ENCODE data around the gene ANKRD50.

The ANKRD50 gene

DNA sequence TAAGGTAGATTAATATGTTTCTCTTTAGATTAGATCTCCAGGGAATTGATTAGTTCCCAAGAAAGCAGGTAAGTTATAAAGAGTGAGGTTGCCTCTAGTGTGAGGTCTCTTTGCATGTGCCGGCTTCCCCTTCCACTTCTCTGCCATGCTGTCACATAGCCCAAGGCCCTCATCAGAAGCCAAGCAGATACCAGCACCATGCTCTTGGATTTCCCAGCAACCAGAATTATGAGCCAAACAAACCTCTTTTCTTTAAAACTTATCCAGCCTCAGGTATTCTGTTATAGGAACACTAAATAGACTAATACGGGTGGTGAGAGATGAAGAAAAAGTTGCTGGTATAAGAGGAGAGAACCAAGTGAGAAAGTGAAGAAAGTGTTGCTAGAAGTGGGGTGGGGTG lies 15.1 kb downstream of the ANKRD50 start:
- Histone ChIP-seq H2AFZ (ENCODE audit: low read length) (no peak overlapping the region), H3K9ac (ENCODE audit: low read depth, low read length, poor library complexity, severe bottlenecking) (no peak overlapping the region), H3F3A (ENCODE audit: low read depth) (no peaks in the 10 kb centered on the region), H3K9me3 (ENCODE audit: insufficient read depth, low read depth, low read length) (no peaks in the 10 kb centered on the region; the same call in 1 of the 2 replicates), H3K4me3 (ENCODE audit: low read length, poor library complexity, severe bottlenecking) (no peak overlapping the region), H3K79me2 (ENCODE audit: insufficient read depth, low read length) (peaks cover 52% of the 10 kb centered on the region), H3K27me3 (ENCODE audit: insufficient read depth, low read length, poor library complexity, severe bottlenecking) (no peaks in the 10 kb centered on the region), H3K9me2 (replicated peaks; ENCODE audit: low read depth, low read length) (no peaks in the 10 kb centered on the region), H4K20me1 (ENCODE audit: insufficient read depth, low read length, poor library complexity, severe bottlenecking) (peaks cover 9% of the 10 kb centered on the region), H3K4me2 (ENCODE audit: low read depth, low read length, poor library complexity, severe bottlenecking) (no peak overlapping the region), H3K36me3 (ENCODE audit: insufficient read depth, low read length) (peaks cover 4% of the 10 kb centered on the region; the same call in 1 of the 2 replicates), H3K4me1 (ENCODE audit: insufficient read depth, low read length, poor library complexity, severe bottlenecking) (no peaks in the 10 kb centered on the region)
- TF ChIP-seq, protein P1, sequence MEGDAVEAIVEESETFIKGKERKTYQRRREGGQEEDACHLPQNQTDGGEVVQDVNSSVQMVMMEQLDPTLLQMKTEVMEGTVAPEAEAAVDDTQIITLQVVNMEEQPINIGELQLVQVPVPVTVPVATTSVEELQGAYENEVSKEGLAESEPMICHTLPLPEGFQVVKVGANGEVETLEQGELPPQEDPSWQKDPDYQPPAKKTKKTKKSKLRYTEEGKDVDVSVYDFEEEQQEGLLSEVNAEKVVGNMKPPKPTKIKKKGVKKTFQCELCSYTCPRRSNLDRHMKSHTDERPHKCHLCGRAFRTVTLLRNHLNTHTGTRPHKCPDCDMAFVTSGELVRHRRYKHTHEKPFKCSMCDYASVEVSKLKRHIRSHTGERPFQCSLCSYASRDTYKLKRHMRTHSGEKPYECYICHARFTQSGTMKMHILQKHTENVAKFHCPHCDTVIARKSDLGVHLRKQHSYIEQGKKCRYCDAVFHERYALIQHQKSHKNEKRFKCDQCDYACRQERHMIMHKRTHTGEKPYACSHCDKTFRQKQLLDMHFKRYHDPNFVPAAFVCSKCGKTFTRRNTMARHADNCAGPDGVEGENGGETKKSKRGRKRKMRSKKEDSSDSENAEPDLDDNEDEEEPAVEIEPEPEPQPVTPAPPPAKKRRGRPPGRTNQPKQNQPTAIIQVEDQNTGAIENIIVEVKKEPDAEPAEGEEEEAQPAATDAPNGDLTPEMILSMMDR (conservative IDR thresholded peaks at IDR 0.05; ENCODE audit: low read length) = no peak
- no peak for TF ChIP-seq EZH2phosphoT487 (IDR thresholded peaks at IDR 0.05; ENCODE audit: borderline replicate concordance)

DNA sequence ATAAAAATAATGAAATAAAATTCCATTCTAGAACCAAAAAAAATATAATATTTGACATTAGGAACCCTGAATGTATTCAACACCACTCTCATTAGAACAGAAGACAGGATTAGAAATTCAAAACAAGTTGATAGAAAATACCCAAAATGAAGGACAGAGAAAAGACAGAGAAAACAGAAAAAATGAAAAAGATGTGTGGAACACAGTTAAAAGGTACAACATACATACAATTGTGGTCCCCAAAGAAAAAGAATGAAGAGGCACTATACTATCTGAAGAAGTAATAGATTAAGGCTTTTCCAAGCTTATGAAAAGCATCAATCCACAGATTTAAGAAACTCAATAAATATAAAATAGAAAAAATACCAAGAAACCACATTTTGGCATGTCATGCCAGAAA lies 16.4 kb downstream of the ANKRD50 start:
- Histone ChIP-seq H3K27me3 (ENCODE audit: insufficient read depth, low read length, poor library complexity, severe bottlenecking) (no peaks in the 10 kb centered on the region), H4K20me1 (ENCODE audit: insufficient read depth, low read length, poor library complexity, severe bottlenecking) (peaks cover 7% of the 10 kb centered on the region), H3K9me3 (ENCODE audit: insufficient read depth, low read depth, low read length) (no peaks in the 10 kb centered on the region; the same call in 1 of the 2 replicates), H3K36me3 (ENCODE audit: insufficient read depth, low read length) (peaks cover 4% of the 10 kb centered on the region; the same call in 1 of the 2 replicates), H3F3A (ENCODE audit: low read depth) (no peaks in the 10 kb centered on the region), H3K9me2 (replicated peaks; ENCODE audit: low read depth, low read length) (no peaks in the 10 kb centered on the region), H3K79me2 (ENCODE audit: insufficient read depth, low read length) (peaks cover 41% of the 10 kb centered on the region), H3K4me1 (ENCODE audit: insufficient read depth, low read length, poor library complexity, severe bottlenecking) (no peaks in the 10 kb centered on the region), H3K9ac (ENCODE audit: low read depth, low read length, poor library complexity, severe bottlenecking) (no peak overlapping the region), H3K4me2 (ENCODE audit: low read depth, low read length, poor library complexity, severe bottlenecking) (no peak overlapping the region), H2AFZ (ENCODE audit: low read length) (no peak overlapping the region), H3K4me3 (ENCODE audit: low read length, poor library complexity, severe bottlenecking) (no peak overlapping the region)
- TF ChIP-seq, protein P1 (conservative IDR thresholded peaks at IDR 0.05; ENCODE audit: low read length) = no peak
- TF ChIP-seq EZH2phosphoT487 (IDR thresholded peaks at IDR 0.05; ENCODE audit: borderline replicate concordance) = no peak

DNA sequence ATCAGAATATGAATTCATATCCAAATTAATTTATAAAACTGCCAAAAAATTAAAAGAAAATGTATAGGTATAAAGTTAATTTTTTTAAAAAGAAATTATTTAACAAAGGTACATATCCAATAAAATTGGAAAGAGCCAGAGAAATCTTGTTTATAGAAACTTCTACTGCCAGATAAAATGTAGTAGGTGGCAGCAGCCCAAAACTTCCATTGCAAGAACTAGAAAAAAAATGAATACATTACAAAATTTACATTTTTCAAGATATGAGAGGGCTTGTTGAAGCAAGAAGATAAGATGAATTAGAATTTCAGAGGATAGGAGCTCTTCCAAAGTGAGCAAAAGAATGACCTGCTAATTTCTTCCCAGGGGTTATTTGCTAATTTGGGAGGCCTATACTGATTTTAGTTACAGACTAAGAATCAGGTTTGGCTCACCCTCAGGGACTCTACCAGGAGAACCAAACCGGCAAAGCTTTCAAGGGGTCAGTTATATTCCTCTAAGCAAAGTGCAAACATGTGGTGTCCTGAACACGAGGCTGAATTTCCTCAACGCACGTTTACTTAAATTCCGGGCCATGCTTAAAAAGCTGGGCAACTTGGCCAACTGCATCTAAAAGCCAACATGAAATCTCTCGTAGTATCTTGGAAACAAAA lies 17.5 kb downstream of the ANKRD50 start:
- H2AFZ ChIP-seq (ENCODE audit: low read length) = no peak overlapping the region
- no peak overlapping the region for H3K4me3 ChIP-seq (ENCODE audit: low read length, poor library complexity, severe bottlenecking)
- H4K20me1 ChIP-seq (ENCODE audit: insufficient read depth, low read length, poor library complexity, severe bottlenecking) = peaks cover 5% of the 10 kb centered on the region
- no peaks in the 10 kb centered on the region for H3K36me3 ChIP-seq (ENCODE audit: insufficient read depth, low read length)
- H3K9ac ChIP-seq (ENCODE audit: low read depth, low read length, poor library complexity, severe bottlenecking) = no peak overlapping the region
- H3K4me1 ChIP-seq (ENCODE audit: insufficient read depth, low read length, poor library complexity, severe bottlenecking) = no peaks in the 10 kb centered on the region
- H3F3A ChIP-seq (ENCODE audit: low read depth) = no peaks in the 10 kb centered on the region
- H3K9me2 ChIP-seq (replicated peaks; ENCODE audit: low read depth, low read length) = no peaks in the 10 kb centered on the region
- H3K79me2 ChIP-seq (ENCODE audit: insufficient read depth, low read length) = peaks cover 31% of the 10 kb centered on the region
- no peak overlapping the region for H3K4me2 ChIP-seq (ENCODE audit: low read depth, low read length, poor library complexity, severe bottlenecking)
- H3K27me3 ChIP-seq (ENCODE audit: insufficient read depth, low read length, poor library complexity, severe bottlenecking) = no peaks in the 10 kb centered on the region
- no peak for TF ChIP-seq EZH2phosphoT487 (IDR thresholded peaks at IDR 0.05; ENCODE audit: borderline replicate concordance)
- TF ChIP-seq, protein P1 (conservative IDR thresholded peaks at IDR 0.05; ENCODE audit: low read length) = no peak
- no peaks in the 10 kb centered on the region; the same call in 1 of the 2 replicates for H3K9me3 ChIP-seq (ENCODE audit: insufficient read depth, low read depth, low read length)
